OCI-LY1 (cell line): Measurements from ENCODE around the gene MYADML2.

Experiments
- H2AFZ ChIP-seq: fragments of 200-600 bp; sonication (generic), shearing (Covaris generic); 2 replicates; pipeline ENCODE4 v1.6.0; 2014; ENCODE audit warnings: antibody characterized with exemption, mild to moderate bottlenecking, low read length
- H3F3A ChIP-seq: fragments of 200-600 bp; sonication (generic), shearing (Covaris generic); 2 replicates; pipeline ENCODE4 v1.6.0; 2014; ENCODE audit warnings: mild to moderate bottlenecking, antibody characterized with exemption, low read length, moderate library complexity; ENCODE audit not compliant: insufficient read depth
- H3K27ac ChIP-seq: fragments of 200-600 bp; sonication (generic); 2 replicates; pipeline ENCODE4 v1.5.1; 2014; ENCODE audit warnings: low read length, mixed run types, mild to moderate bottlenecking, low read depth; ENCODE audit not compliant: poor library complexity, severe bottlenecking
- H3K27me3 ChIP-seq: fragments of 200-600 bp; sonication (generic); 2 replicates; pipeline ENCODE4 v1.6.0; 2014; ENCODE audit warnings: antibody characterized with exemption, mild to moderate bottlenecking, low read length, moderate library complexity; ENCODE audit not compliant: insufficient read depth
- H3K36me3 ChIP-seq: fragments of 200-600 bp; sonication (generic); 2 replicates; pipeline ENCODE4 v1.6.1; 2014; ENCODE audit warnings: mild to moderate bottlenecking, antibody characterized with exemption, low read length, moderate library complexity, mixed read lengths; ENCODE audit not compliant: insufficient read depth
- H3K4me1 ChIP-seq: fragments of 200-600 bp; sonication (generic); 2 replicates; pipeline ENCODE4 v1.5.1; 2014; ENCODE audit warnings: mild to moderate bottlenecking, low read length, moderate library complexity; ENCODE audit not compliant: insufficient read depth, severe bottlenecking
- H3K4me2 ChIP-seq: fragments of 200-600 bp; sonication (generic), shearing (Covaris generic); 2 replicates; pipeline ENCODE4 v1.6.1; 2014; ENCODE audit warnings: low read length
- H3K4me3 ChIP-seq: fragments of 200-600 bp; sonication (generic); 2 replicates; pipeline ENCODE4 v1.5.1; 2014; ENCODE audit warnings: low read length, low read depth, mild to moderate bottlenecking, mixed read lengths; ENCODE audit not compliant: poor library complexity, severe bottlenecking
- H3K79me2 ChIP-seq: fragments of 200-600 bp; shearing (Covaris generic); 2 replicates; pipeline ENCODE4 v1.6.1; 2016; ENCODE audit warnings: mixed run types, low read length, mixed read lengths; ENCODE audit not compliant: insufficient read depth
- H3K9ac ChIP-seq: fragments of 200-600 bp; sonication (generic), shearing (Covaris generic); 2 replicates; pipeline ENCODE4 v1.6.1; 2014; ENCODE audit warnings: mild to moderate bottlenecking, low read length, mixed read lengths
- H3K9me2 ChIP-seq: fragments of 200-600 bp; sonication (generic), shearing (Covaris generic); 2 replicates; pipeline ENCODE4 v1.6.1; 2014; ENCODE audit warnings: low read depth, mild to moderate bottlenecking, low read length, mixed read lengths
- H3K9me3 ChIP-seq: fragments of 200-600 bp; shearing (Covaris generic); 2 replicates; pipeline ENCODE4 v1.6.1; 2014; ENCODE audit warnings: low read length, mixed read lengths
- H4K20me1 ChIP-seq: fragments of 200-600 bp; sonication (generic), shearing (Covaris generic); 2 replicates; pipeline ENCODE4 v1.6.0; 2016; ENCODE audit warnings: mild to moderate bottlenecking, low read length; ENCODE audit not compliant: insufficient read depth
- CTCF ChIP-seq: fragments of 200-600 bp; sonication (generic), shearing (Covaris generic); IDR thresholded peaks from 2 replicates; pipeline ENCODE4 v1.5.1; 2017; ENCODE audit warnings: mild to moderate bottlenecking, antibody characterized with exemption, low read length, moderate library complexity, mixed read lengths
- EZH2 ChIP-seq: fragments of 200-600 bp; sonication (generic), shearing (Covaris generic); IDR thresholded peaks from 2 replicates; pipeline ENCODE4 v1.8.0; 2017; ENCODE audit warnings: borderline replicate concordance, mixed run types, mild to moderate bottlenecking, antibody characterized with exemption, low read length, moderate library complexity, mixed read lengths

Gene MYADML2

GRCh38 chr17:81917565-81918332 lies 29.3 kb downstream of the MYADML2 start, which contains the start of gene SIRT7:
SIRT7 (minus strand) TSS chr17:81918176; CDS start chr17:81918131, 45 bp downstream.
- no peak for TF ChIP-seq CTCF
- TF ChIP-seq EZH2 = no peak
- H3K9me3 ChIP-seq = no peaks in the 10 kb centered on the region
- H3K9me2 ChIP-seq = no peaks in the 10 kb centered on the region
- no peaks in the 10 kb centered on the region for H3K79me2 ChIP-seq
- peaks cover 56% of the 10 kb centered on the region for H3K36me3 ChIP-seq
- H4K20me1 ChIP-seq = no peaks in the 10 kb centered on the region
- H3K4me2 ChIP-seq = peak within 1 kb of the TSS; percentile 98
- no peaks in the 10 kb centered on the region for H3K27me3 ChIP-seq
- no peak within 1 kb of the TSS for H2AFZ ChIP-seq
- peak within 1 kb of the TSS; percentile 94 for H3K4me3 ChIP-seq
- H3K4me1 ChIP-seq = peaks cover 24% of the 10 kb centered on the region
- no peaks in the 10 kb centered on the region for H3F3A ChIP-seq
- H3K9ac ChIP-seq = peak within 1 kb of the TSS; percentile 88
- no peak within 1 kb of the TSS for H3K27ac ChIP-seq

GRCh38 chr17:81916234-81917001 lies 30.6 kb downstream of the MYADML2 start:
- no peak for TF ChIP-seq CTCF
- TF ChIP-seq EZH2 = no peak
- Histone ChIP-seq H3K27me3 (no peaks in the 10 kb centered on the region), H3K9ac (peak overlapping the region; percentile 88; the same call in 1 of the 2 replicates), H3K4me3 (peak overlapping the region; percentile 94), H3K4me1 (peaks cover 28% of the 10 kb centered on the region), H4K20me1 (no peaks in the 10 kb centered on the region), H3K36me3 (peaks cover 57% of the 10 kb centered on the region), H3K9me3 (no peaks in the 10 kb centered on the region), H3K79me2 (no peaks in the 10 kb centered on the region), H2AFZ (no peak overlapping the region), H3K4me2 (peak overlapping the region; percentile 98), H3K27ac (no peak overlapping the region), H3F3A (no peaks in the 10 kb centered on the region), H3K9me2 (no peaks in the 10 kb centered on the region)

- H3K9me2 ChIP-seq = no peaks in the 10 kb centered on the region
- no peaks in the 10 kb centered on the region for H3K27me3 ChIP-seq
- H2AFZ ChIP-seq = no peak overlapping the region
- H4K20me1 ChIP-seq = no peaks in the 10 kb centered on the region
- TF ChIP-seq EZH2 (no peak), CTCF (no peak)
- H3K36me3 ChIP-seq = peaks cover 46% of the 10 kb centered on the region
- H3K27ac ChIP-seq = no peak overlapping the region
- H3F3A ChIP-seq = no peaks in the 10 kb centered on the region
- no peaks in the 10 kb centered on the region for H3K9me3 ChIP-seq
- H3K4me2 ChIP-seq = no peak overlapping the region
- no peak overlapping the region for H3K9ac ChIP-seq
- H3K4me3 ChIP-seq = no peak overlapping the region
- H3K4me1 ChIP-seq = peaks cover 31% of the 10 kb centered on the region
- H3K79me2 ChIP-seq = no peaks in the 10 kb centered on the region
These were observed 31.7 kb downstream of the MYADML2 start for GRCh38 chr17:81915331-81915730.
